Measurements from ENCODE around the gene ASPSCR1. TPM values are rescaled to one million over a fixed set of nuclear protein-coding genes. Genes with fewer than 3 reads are reported as not detected.
"Not testable (repeated sequence)": the region's sequence is repeated elsewhere in the genome, so short reads cannot be mapped to it uniquely, and the experiment has no call there.

ASPSCR1 gene
- total and polyA plus RNA-seq, 2 of the 8 experiments (the other 6 are each of a cell fraction or from before 2014, with no cell fraction given), result 33.3 to 43.7 TPM

DNA sequence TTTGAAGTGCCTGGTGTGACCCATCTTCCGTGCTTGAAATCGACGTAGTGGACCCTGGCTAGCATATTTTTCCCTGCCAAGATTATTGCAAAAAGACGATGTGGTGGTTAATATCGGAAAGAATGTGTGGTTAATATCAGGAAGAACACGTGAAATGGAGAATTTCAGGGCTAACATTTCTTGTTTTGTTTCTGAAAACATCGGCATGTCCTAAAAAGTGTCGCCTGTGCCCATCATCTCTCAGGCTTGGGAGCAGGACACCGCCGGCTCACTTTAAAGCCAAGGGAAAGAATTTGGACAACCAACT, 60.4 kb downstream of the ASPSCR1 start (continued):
- TF ChIP-seq CREB1 (IDR thresholded peaks at IDR 0.05), result no peak

DNA sequence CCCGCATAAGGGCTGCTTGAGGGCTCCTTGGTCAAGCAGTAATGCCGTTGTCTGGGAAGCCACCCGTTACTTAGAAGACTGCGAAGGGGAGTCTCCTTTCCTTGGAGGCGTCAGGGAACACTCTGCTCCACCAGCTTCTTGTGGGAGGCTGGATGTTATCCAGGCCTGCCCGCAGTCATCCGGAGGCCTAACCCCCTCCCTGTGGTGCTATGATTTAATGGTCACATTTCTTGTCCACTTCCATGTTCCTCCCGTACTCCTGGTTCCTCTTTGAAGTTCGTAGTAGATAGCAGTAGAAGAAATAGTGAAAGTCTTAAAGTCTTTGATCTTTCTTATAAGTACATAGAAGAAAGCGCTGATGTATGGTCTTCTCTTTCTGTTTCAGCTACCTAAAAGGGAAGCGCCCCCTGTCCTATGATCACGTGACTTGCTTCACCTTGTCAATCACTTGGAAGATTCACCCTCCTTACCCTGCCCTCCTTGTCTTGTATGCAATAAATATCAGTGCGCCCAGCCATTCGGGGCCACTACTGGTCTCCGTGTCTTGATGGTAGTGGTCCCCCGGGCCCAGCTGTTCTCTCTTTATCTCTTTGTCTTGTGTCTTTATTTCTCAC, 61.5 kb downstream of the ASPSCR1 start:
- H3K27ac ChIP-seq (ENCODE audit: low read depth, low read length); H4K91ac ChIP-seq (replicated peaks; ENCODE audit: insufficient read length, low read length); H3K9me3 ChIP-seq (ENCODE audit: insufficient read depth in 2 of 2, low read depth in 1 of 2, low read length in 1 of 2); H3K18ac ChIP-seq (ENCODE audit: extremely low read depth, low read length); H3K4ac ChIP-seq (replicated peaks; ENCODE audit: insufficient read length, low read depth, low read length); H3K4me2 ChIP-seq (ENCODE audit: insufficient read depth in 1 of 2, low read depth in 2 of 2, low read length in 2 of 2); H2BK120ac ChIP-seq (replicated peaks; ENCODE audit: low read depth, low read length); H3K27me3 ChIP-seq (replicated peaks in 1 of 4; ENCODE audit: control insufficient read depth in 3 of 4, extremely low read depth in 1 of 4, insufficient read depth in 3 of 4, low read length in 3 of 4); H3K36me3 ChIP-seq (ENCODE audit: control insufficient read depth in 2 of 4, insufficient read depth in 4 of 4, low read length in 3 of 4); H3K79me2 ChIP-seq (ENCODE audit: control insufficient read depth in 1 of 2, insufficient read depth in 2 of 2, low read length in 2 of 2); H2BK12ac ChIP-seq (ENCODE audit: low read depth, low read length); H4K5ac ChIP-seq (ENCODE audit: insufficient read length, low read depth, low read length); H3K14ac ChIP-seq (ENCODE audit: insufficient read length); H2BK20ac ChIP-seq (ENCODE audit: low read length); FAIRE-seq; H3K4me3 ChIP-seq (ENCODE audit: extremely low read depth in 1 of 4, insufficient read depth in 2 of 4, low read depth in 3 of 4, low read length in 4 of 4); H4K20me1 ChIP-seq (replicated peaks in 1 of 2; ENCODE audit: control insufficient read depth in 1 of 2, insufficient read depth in 2 of 2, low read length in 2 of 2); H3K79me1 ChIP-seq (ENCODE audit: low read depth, low read length); H2BK15ac ChIP-seq (ENCODE audit: low read length); H3K56ac ChIP-seq (replicated peaks; ENCODE audit: insufficient read length, low read depth, low read length); H4K8ac ChIP-seq (ENCODE audit: extremely low read depth, insufficient read depth, low read length); H2AK5ac ChIP-seq (ENCODE audit: low read depth, low read length); H2BK5ac ChIP-seq (ENCODE audit: low read depth, low read length); DNase-seq (ENCODE audit: low read depth in 1 of 2, low spot score in 2 of 2); H3K23ac ChIP-seq (ENCODE audit: insufficient read length); H3K23me2 ChIP-seq (ENCODE audit: low read depth, low read length); POLR2A ChIA-PET (ENCODE audit: partially characterized antibody); H3K9ac ChIP-seq (replicated peaks in 1 of 4; ENCODE audit: extremely low read depth in 1 of 4, low read depth in 3 of 4, low read length in 3 of 4); H2AFZ ChIP-seq (ENCODE audit: low read length): not testable (repeated sequence)
- 94% methylated on average over 16 of the region's 16 CpGs; no CpG with 5 or more reads in 1 of the 2 experiments for WGBS, 2 experiments (ENCODE audit: extremely low coverage in 1 of 2, insufficient coverage in 1 of 2, insufficient read length in 1 of 2, insufficient replicate concordance in 2 of 2, low coverage in 1 of 2, low lambda C conversion rate in 2 of 2, missing lambda C conversion rate in 1 of 2)
- CTCF ChIA-PET (ENCODE audit: partially characterized antibody), result interaction anchor here (0.7 to 4.1 kb wide), 5 partner anchors 9 to 115 kb away, joined by 3 to 21 read pairs (median 5); no protein-coding TSS in a partner anchor
- peaks cover 3 to 20% (median 8%) of the 10 kb centered on the region in 4 experiments; a peak in 6 of 7 replicates for H3K4me1 ChIP-seq (replicated peaks in 1 of 4; ENCODE audit: control insufficient read depth in 3 of 4, insufficient read depth in 4 of 4, low read length in 3 of 4)
